ENCODE measurements around the gene AOX1.
A peak's percentile ranks its signal among the peaks of the same experiment; 100 is the strongest.
"Not testable (repeated sequence)": the region's sequence is repeated elsewhere in the genome, so short reads cannot be mapped to it uniquely, and the experiment has no call there.

Gene AOX1

GRCh38 chr2:200602584-200602983 is 16.8 kb downstream of the AOX1 start:
- no peak for DNase-seq (ENCODE audit: low spot score)

DNA sequence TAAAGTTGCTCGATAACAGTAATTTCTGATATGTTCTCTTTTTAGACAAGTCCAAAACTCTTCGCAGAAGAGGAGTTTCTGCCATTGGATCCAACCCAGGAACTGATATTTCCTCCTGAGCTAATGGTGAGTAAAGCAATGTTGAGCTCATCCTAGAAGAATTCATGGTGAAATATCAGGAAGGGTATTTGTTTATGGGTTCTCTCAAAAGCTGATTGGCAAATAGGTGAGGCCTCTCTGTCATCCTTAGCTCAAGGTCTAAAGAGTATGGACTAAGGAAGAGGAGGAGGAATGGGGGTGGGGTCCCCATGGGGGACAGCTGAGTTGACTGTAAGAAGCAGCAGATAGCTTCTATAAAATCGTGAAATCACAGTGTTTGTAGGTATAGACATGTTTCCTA is 18.2 kb downstream of the AOX1 start:
- no peak for DNase-seq (ENCODE audit: low spot score)

GRCh38 chr2:200604571-200605255 is 18.9 kb downstream of the AOX1 start:
- no peak for DNase-seq (ENCODE audit: low spot score)

DNA sequence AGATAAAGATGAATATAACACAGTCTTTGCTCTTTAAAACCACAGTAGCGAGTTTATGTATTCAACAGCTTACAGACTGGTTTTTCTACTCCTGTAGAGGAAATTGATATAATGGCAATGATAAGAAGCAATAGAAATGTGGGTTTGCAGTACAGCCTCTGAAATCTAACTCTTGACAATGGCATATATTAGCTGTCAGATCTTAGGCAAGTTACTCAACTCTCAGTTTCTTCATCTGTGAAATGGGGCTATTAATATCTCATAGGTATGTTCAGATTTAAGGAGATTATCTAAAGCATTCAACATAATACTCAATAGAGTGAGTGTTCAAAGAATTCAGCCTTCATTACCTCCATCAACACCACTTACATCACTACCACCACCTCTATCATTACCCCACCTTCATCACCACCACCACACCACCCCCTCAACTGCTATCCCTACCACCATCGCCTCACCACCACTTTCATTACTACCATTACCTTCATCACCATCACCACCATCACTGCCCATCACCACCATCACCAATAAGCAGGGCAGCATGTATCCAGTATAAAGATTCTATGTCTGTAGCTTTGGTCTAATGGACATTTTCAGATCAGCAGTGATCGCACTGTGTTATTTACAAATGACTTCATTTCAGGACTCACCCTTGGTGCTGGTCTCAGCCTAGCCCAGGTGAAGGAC is 22.7 kb downstream of the AOX1 start:
- DNase-seq (ENCODE audit: low spot score): no peak

DNA sequence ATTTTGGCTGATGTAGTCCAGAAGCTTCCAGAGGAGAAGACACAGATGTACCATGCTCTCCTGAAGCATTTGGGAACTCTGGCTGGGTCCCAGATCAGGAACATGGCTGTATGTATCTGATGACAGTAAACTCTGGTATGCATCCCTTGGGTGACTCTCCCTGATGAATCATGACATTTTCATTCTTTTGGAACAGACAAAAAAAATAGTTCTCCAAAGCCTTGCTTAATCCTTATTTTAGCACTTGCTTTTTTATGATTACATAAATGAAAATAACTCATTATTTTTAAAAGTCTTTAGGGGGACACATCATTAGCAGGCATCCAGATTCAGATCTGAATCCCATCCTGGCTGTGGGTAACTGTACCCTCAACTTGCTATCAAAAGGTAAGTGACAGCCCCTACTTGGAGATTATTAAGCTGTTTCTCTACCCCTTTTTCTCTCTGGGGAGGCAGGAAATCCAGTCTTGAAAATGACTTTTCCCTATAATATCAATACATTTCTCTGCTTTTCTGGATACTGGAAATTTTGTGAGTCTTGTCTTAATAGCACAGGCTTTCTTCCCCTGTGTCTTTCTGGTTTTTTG is 23.3 kb downstream of the AOX1 start:
- DNase-seq (ENCODE audit: low spot score): no peak

GRCh38 chr2:200610217-200610616 is 24.4 kb downstream of the AOX1 start:
- DNase-seq (ENCODE audit: low spot score): not testable (repeated sequence)

DNA sequence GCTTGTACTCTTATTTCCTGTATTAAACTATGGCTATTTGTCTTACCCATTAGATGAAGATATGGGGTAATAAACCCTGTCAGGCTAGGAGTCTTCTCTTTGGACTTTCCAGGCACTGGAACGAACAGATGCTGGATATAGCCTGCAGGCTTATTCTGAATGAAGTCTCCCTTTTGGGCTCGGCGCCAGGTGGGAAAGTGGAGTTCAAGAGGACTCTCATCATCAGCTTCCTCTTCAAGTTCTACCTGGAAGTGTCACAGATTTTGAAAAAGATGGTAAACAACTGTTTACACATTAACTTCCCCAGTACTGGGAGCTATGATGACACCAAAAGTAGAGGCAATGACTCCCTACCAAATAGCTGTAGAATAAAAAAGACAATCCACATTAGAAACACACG is 27.9 kb downstream of the AOX1 start:
- DNase-seq (ENCODE audit: low spot score): no peak

GRCh38 chr2:200614249-200614648 is 28.4 kb downstream of the AOX1 start:
- DNase-seq (ENCODE audit: low spot score): no peak

DNA sequence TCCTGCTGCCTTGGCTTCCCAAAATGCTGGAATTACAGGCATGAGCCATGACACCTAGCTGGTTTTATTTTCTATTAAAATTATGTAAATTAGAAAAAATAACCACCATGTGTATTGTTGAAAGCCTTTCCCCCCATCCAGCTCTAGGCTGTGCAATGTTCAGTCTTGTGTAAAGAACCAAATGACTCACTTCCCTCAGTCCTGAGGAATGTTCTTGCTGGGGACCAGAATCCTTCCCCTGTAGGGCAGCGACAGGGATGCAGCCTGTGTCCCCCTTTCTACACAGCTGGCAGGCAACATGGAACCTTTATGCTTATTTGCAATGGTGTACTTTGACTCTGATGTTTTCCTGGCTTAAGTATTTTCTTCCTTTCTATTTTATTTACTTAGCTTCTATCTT is 29.4 kb downstream of the AOX1 start:
- no peak for DNase-seq (ENCODE audit: low spot score)

DNA sequence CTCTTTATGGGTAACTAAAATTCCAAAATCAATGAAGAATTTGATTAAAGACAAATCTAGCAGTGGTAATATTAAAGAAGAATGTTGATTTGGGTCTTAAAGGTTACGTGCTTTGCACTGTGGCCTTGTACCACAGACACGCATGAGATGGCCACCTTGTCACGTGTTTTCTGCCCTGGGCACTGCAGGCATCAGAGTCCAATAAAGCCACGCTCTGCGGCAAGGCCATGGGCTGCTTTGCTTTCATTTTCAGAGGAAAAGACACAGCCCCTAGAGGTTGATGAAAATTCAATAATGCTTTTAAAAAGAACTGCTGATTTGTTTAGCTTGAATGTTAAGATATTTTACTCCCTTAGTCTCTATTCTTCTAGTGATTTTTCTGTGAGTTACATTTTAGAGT is 30.4 kb downstream of the AOX1 start:
- DNase-seq (ENCODE audit: low spot score): no peak

- no peak for DNase-seq (ENCODE audit: low spot score)
These were observed 30.8 kb downstream of the AOX1 start for GRCh38 chr2:200616656-200617055.

- DNase-seq (ENCODE audit: low spot score): no peak
These were observed 31.6 kb downstream of the AOX1 start for GRCh38 chr2:200617156-200618053.

DNA sequence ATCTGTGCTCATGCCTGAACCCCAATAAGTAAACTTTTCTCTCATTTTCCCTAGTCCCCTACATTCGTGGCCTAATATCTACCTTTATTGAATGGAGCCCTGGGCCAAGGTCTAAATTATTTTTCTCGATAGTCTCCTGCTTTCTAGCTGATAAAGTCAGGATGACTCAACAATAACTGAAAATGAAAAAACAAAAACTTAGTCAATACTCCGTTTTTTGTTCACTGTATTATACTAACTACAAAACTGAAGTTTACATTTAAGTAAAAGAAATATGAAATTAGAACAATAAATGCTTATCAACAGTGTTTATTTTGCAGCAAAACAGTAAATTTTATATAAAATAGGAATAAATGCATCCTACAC is 32.2 kb downstream of the AOX1 start:
- DNase-seq (ENCODE audit: low spot score): no peak

GRCh38 chr2:200618590-200619021 is 32.8 kb downstream of the AOX1 start:
- DNase-seq (ENCODE audit: low spot score): peak; percentile 66

GRCh38 chr2:200619279-200619678 is 33.5 kb downstream of the AOX1 start:
- no peak for DNase-seq (ENCODE audit: low spot score)

GRCh38 chr2:200620606-200621390 is 35.0 kb downstream of the AOX1 start:
- DNase-seq (ENCODE audit: low spot score): no peak

GRCh38 chr2:200622106-200622505 is 36.3 kb downstream of the AOX1 start:
- DNase-seq (ENCODE audit: low spot score): no peak

GRCh38 chr2:200624026-200624425 is 38.2 kb downstream of the AOX1 start:
- no peak for DNase-seq (ENCODE audit: low spot score)

- DNase-seq (ENCODE audit: low spot score): no peak
These were observed 38.8 kb downstream of the AOX1 start for GRCh38 chr2:200624658-200625057.

DNA sequence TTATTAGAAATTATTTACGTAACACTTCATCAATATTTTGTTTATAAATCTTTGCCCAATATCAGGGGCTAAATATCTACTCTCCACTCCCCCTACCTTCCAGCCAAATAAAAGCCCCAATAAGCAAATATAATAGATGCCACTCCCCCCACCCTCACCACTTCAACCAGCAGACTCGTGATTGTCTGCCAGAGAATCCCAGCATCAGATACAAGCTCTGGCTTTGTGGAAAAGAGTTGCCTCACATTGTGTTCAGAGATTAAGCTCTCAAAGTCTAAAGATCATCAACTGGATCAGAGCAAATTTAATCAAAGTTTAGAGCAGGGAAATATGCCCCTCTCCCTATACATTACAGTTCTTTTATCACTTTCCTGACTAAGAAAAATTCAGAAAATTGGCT is 39.5 kb downstream of the AOX1 start:
- no peak for DNase-seq (ENCODE audit: low spot score)

- no peak for DNase-seq (ENCODE audit: low spot score)
These were observed 40.1 kb downstream of the AOX1 start for GRCh38 chr2:200625958-200626363.

All from SK-N-DZ (cell line).